CD14-positive monocyte (primary cell): ENCODE results near the gene HOXC13. TPM values are rescaled to one million over a fixed set of nuclear protein-coding genes. Genes with fewer than 3 reads are reported as not detected.

ENCODE experiments used
- DNase-seq, 3 donors: peaks; one replicate each; pipeline ENCODE4 v3.0.0-alpha.2; 2011 to 2022
- H2AFZ ChIP-seq: 2 replicates; pipeline ENCODE4 v1.6.0; 2012; ENCODE audit warnings: mild to moderate bottlenecking, low read depth, low read length, inconsistent platforms; ENCODE audit not compliant: insufficient read depth, poor library complexity, severe bottlenecking
- H3K27ac ChIP-seq, 2 donors: 1 replicate in 1 of 2; 2 replicates in 1 of 2; pipeline ENCODE4 v1.5.1; 2012 to 2013; ENCODE audit warnings: low read length in 2 of 2, control low read depth in 1 of 2, inconsistent platforms in 1 of 2, low read depth in 1 of 2, mild to moderate bottlenecking in 1 of 2
- H3K27me3 ChIP-seq, 2 donors: one replicate each; pipeline versions ENCODE4 v1.6.0 to v1.6.1; 2011 to 2013; ENCODE audit warnings: low read length in 2 of 2; ENCODE audit not compliant: control insufficient read depth in 2 of 2, insufficient read depth in 2 of 2
- H3K36me3 ChIP-seq, 2 donors: replicated peaks in 1 of 2; 1 replicate in 1 of 2; 2 replicates in 1 of 2; pipeline versions ENCODE4 v1.5.1 to v1.6.1; 2012 to 2013; ENCODE audit warnings: low read length in 2 of 2, control low read depth in 1 of 2, inconsistent platforms in 1 of 2, mild to moderate bottlenecking in 1 of 2; ENCODE audit not compliant: insufficient read depth in 2 of 2, control insufficient read depth in 1 of 2
- H3K4me1 ChIP-seq, 2 donors: 1 replicate in 1 of 2; 2 replicates in 1 of 2; pipeline versions ENCODE4 v1.5.1 to v1.6.1; 2012 to 2013; ENCODE audit warnings: low read length in 2 of 2, control low read depth in 1 of 2, inconsistent platforms in 1 of 2, mild to moderate bottlenecking in 1 of 2, moderate library complexity in 1 of 2; ENCODE audit not compliant: insufficient read depth in 2 of 2, control insufficient read depth in 1 of 2
- H3K4me2 ChIP-seq: replicated peaks from 2 replicates; pipeline ENCODE3; 2012; ENCODE audit warnings: low read length, moderate library complexity, mild to moderate bottlenecking; ENCODE audit not compliant: poor library complexity, severe bottlenecking; ENCODE audit errors: extremely low read depth
- H3K4me3 ChIP-seq, 3 experiments: fragments of 200-600 bp in 1 of 3; sonication (generic) in 1 of 3; replicated peaks in 1 of 3; 1 replicate in 2 of 3; 2 replicates in 1 of 3; pipeline ENCODE4 v1.5.1; 2011 to 2013; ENCODE audit warnings: low read length in 3 of 3, mild to moderate bottlenecking in 3 of 3, control low read depth in 2 of 3, low read depth in 2 of 3, inconsistent platforms in 1 of 3, moderate library complexity in 1 of 3
- H3K79me2 ChIP-seq: 2 replicates; pipeline ENCODE4 v1.6.0; 2012; ENCODE audit warnings: mild to moderate bottlenecking, control low read depth, inconsistent platforms, low read length, moderate library complexity; ENCODE audit not compliant: insufficient read depth
- H3K9ac ChIP-seq: 2 replicates; pipeline ENCODE4 v1.6.0; 2017; ENCODE audit warnings: low read length, mild to moderate bottlenecking; ENCODE audit not compliant: insufficient read depth, poor library complexity, severe bottlenecking
- H3K9me3 ChIP-seq, 2 donors: replicated peaks in 1 of 2; 1 replicate in 1 of 2; 2 replicates in 1 of 2; pipeline versions ENCODE4 v1.5.1 to v1.6.1; 2012 to 2013; ENCODE audit warnings: low read length in 2 of 2, control low read depth in 1 of 2; ENCODE audit not compliant: control insufficient read depth in 1 of 2, insufficient read depth in 1 of 2
- H4K20me1 ChIP-seq: 2 replicates; pipeline ENCODE4 v1.6.0; 2012; ENCODE audit warnings: mild to moderate bottlenecking, low read length, control low read depth, moderate library complexity; ENCODE audit not compliant: insufficient read depth
- H3K27ac Mint-ChIP-seq, 7 donors: one replicate each; pipeline ENCODE4 v1.8.0; 2020; ENCODE audit warnings: mild to moderate bottlenecking in 7 of 7, mixed read lengths in 7 of 7, moderate library complexity in 6 of 7, inconsistent platforms in 2 of 7
- H3K27me3 Mint-ChIP-seq, 3 donors: one replicate each; pipeline ENCODE4 v1.8.0; 2021 to 2022; ENCODE audit warnings: low read depth in 3 of 3, mild to moderate bottlenecking in 3 of 3, mixed read lengths in 3 of 3, moderate library complexity in 3 of 3, inconsistent platforms in 1 of 3
- H3K36me3 Mint-ChIP-seq, 2 donors: one replicate each; pipeline ENCODE4 v1.8.0; 2020; ENCODE audit warnings: mixed read lengths in 2 of 2, inconsistent platforms in 1 of 2, mild to moderate bottlenecking in 1 of 2
- H3K4me1 Mint-ChIP-seq: one replicate; pipeline ENCODE4 v1.8.0; 2020; ENCODE audit warnings: mild to moderate bottlenecking, mixed read lengths
- H3K4me3 Mint-ChIP-seq, 2 donors: one replicate each; pipeline ENCODE4 v1.8.0; 2020; ENCODE audit warnings: mild to moderate bottlenecking in 2 of 2, mixed read lengths in 2 of 2, moderate library complexity in 1 of 2
- H3K9me3 Mint-ChIP-seq, 7 donors: one replicate each; pipeline ENCODE4 v1.8.0; 2020 to 2022; ENCODE audit warnings: mixed read lengths in 7 of 7, mild to moderate bottlenecking in 6 of 7, moderate library complexity in 6 of 7, inconsistent platforms in 2 of 7
- whole genome bisulfite sequencing: methylation state at CpG from one replicate; pipeline ENCODE4 v1.1.5; 2013; ENCODE audit warnings: missing lambda C conversion rate; ENCODE audit not compliant: insufficient coverage; 5-methylcytosine and 5-hydroxymethylcytosine counted together
- intact Hi-C, 2 donors: fragments of 100-400 bp; cut with micrococcal nuclease; formaldehyde crosslinking; loops; one replicate each; pipeline versions ENCODE4 v1.15.0 to v1.15.1; 2023
- polyA plus RNA-seq, 3 donors: library from polyadenylated mRNA; depleted of rRNA in 1 of 3; unstranded in 2 of 3; stranded (reverse) in 1 of 3; fragments of 300-500 nt in 2 of 3; fragments of >200 nt in 1 of 3; fragmentation: Illumina TruSeq in 2 of 3; gene quantifications; 1 replicate in 2 of 3; 2 replicates in 1 of 3; pipeline ENCODE4 v1.2.3, GENCODE V29; 2012 to 2021
- TF ChIP-seq, protein P1 (sequence below): fragments of 200-600 bp; IDR thresholded peaks from one replicate; pipeline ENCODE4 v1.8.0; 2022; ENCODE audit warnings: antibody characterized with exemption, mild to moderate bottlenecking

The HOXC13 gene
- polyA plus RNA-seq, 3 donors, result not detected

DNA sequence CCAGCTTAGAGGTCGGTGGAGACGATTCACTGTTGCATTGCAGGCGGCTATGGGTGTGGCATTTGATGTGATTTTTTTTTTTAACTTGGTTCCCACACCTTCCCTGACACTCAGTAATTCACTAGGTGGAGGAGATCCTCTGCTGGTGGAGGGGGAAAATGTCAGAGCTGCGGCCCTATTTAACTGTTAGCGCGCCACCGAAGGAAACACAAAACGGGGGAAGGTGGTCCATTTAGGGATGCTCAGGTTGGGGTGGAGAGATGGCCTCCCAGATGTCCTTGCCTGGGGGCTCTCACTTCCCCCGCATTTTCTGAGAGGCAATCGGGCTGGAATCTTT, 11.8 kb downstream of the HOXC13 start:
- Histone ChIP-seq H3K9me3 (peaks cover 3 to 85% of the 10 kb centered on the region in 2 donors), H3K4me3 (no peak overlapping the region), H3K27me3 (peaks cover 90 to 99% of the 10 kb centered on the region in 2 donors), H3K4me1 (no peaks in the 10 kb centered on the region), H3K27ac (no peak overlapping the region), H3K79me2 (no peaks in the 10 kb centered on the region), H3K36me3 (no peaks in the 10 kb centered on the region), H4K20me1 (no peaks in the 10 kb centered on the region), H3K9ac (no peak overlapping the region), H2AFZ (no peak overlapping the region), H3K4me2 (no peak overlapping the region)
- intact Hi-C loops, result loop anchor here in 1 of 2 donors (5.0 kb wide), 1 partner anchor 47 kb away; no protein-coding TSS in a partner anchor
- Mint-ChIP-seq H3K4me1 (peaks cover 3% of the 10 kb centered on the region), H3K9me3 (peaks cover 0 to 49% (median 21%) of the 10 kb centered on the region in 7 donors), H3K36me3 (peaks cover under 1 to 6% of the 10 kb centered on the region in 2 donors), H3K27me3 (peaks cover 97 to 99% (median 97%) of the 10 kb centered on the region in 3 donors), H3K4me3 (peak overlapping the region in 1 of 2 donors; percentile 75), H3K27ac (no peak overlapping the region)
- WGBS, result 0% methylated on average over 3 of the region's 10 CpGs
- DNase-seq, result no peak
- TF ChIP-seq, protein P1, sequence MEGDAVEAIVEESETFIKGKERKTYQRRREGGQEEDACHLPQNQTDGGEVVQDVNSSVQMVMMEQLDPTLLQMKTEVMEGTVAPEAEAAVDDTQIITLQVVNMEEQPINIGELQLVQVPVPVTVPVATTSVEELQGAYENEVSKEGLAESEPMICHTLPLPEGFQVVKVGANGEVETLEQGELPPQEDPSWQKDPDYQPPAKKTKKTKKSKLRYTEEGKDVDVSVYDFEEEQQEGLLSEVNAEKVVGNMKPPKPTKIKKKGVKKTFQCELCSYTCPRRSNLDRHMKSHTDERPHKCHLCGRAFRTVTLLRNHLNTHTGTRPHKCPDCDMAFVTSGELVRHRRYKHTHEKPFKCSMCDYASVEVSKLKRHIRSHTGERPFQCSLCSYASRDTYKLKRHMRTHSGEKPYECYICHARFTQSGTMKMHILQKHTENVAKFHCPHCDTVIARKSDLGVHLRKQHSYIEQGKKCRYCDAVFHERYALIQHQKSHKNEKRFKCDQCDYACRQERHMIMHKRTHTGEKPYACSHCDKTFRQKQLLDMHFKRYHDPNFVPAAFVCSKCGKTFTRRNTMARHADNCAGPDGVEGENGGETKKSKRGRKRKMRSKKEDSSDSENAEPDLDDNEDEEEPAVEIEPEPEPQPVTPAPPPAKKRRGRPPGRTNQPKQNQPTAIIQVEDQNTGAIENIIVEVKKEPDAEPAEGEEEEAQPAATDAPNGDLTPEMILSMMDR, result no peak

DNA sequence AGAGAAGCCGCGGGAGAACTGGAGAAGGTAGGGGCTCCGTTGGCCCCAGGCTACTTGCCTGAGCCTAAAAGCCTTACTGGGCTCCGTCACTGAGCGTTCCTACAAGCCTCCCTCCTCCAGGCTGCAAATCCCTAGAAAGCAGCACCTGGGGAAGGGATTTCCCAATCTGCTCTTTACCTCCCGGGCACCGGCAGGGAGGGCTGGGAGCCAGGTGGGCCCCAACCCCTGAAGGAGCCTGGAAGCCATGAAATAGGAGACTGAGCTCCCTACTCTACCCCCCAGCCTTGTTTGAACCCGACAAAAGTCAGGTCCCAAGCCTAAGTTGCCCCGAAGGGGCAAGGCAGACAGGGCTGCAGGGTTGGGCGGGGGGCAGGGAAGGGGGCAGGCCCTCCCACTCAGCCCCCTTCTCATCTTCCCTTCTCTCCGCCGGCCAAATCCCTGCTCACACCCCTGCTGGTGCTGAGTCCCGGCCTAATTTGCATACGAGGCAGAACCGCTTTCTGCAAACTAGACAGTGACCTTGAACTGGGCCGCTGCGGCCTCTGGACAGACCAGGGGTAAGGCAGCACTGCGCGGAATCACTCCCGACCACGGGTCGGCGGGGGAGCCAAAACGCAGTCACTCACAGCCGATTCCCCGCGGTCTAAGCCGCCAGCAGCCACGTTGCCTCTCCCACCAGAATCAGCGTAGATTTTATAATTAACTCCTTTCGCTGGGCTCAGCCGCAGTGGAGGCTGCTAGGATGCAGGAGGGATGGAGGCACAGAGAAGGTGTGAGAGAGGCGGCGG, 12.4 kb downstream of the HOXC13 start:
- TF ChIP-seq, protein P1, result no peak
- peaks cover 90 to 99% of the 10 kb centered on the region in 2 donors for H3K27me3 ChIP-seq
- peak overlapping the region in 1 of 2 donors; percentile 75 for H3K4me3 Mint-ChIP-seq
- intact Hi-C loops, result loop anchor here in 1 of 2 donors (5.0 kb wide), 1 partner anchor 46 kb away; no protein-coding TSS in a partner anchor
- no peak overlapping the region for H3K9ac ChIP-seq
- H3K27ac Mint-ChIP-seq, result no peak overlapping the region
- 6% methylated on average over 18 of the region's 34 CpGs for WGBS
- DNase-seq, result no peak
- peaks cover 3 to 79% of the 10 kb centered on the region in 2 donors for H3K9me3 ChIP-seq
- H3K27me3 Mint-ChIP-seq, result peaks cover 97 to 99% (median 97%) of the 10 kb centered on the region in 3 donors
- H3K79me2 ChIP-seq, result no peaks in the 10 kb centered on the region
- no peaks in the 10 kb centered on the region for H3K4me1 ChIP-seq
- no peak overlapping the region for H3K4me2 ChIP-seq
- no peak overlapping the region for H3K4me3 ChIP-seq
- no peak overlapping the region for H3K27ac ChIP-seq
- H4K20me1 ChIP-seq, result no peaks in the 10 kb centered on the region
- peaks cover 0 to 9% of the 10 kb centered on the region in 2 donors for H3K36me3 Mint-ChIP-seq
- H2AFZ ChIP-seq, result no peak overlapping the region
- H3K36me3 ChIP-seq, result no peaks in the 10 kb centered on the region
- peaks cover 0 to 46% (median 23%) of the 10 kb centered on the region in 7 donors for H3K9me3 Mint-ChIP-seq
- peaks cover 6% of the 10 kb centered on the region for H3K4me1 Mint-ChIP-seq
